NCI-H2196 treated with DMSO at 0.1 percent for 48 hours (cell line): Measurements from ENCODE around the gene MARS1.

ENCODE experiments used
- DNase-seq: peaks from one replicate; lab custom pipeline; 2025; ENCODE audit not compliant: unreplicated experiment; lab: John Stamatoyannopoulos, UW

Gene MARS1

DNA sequence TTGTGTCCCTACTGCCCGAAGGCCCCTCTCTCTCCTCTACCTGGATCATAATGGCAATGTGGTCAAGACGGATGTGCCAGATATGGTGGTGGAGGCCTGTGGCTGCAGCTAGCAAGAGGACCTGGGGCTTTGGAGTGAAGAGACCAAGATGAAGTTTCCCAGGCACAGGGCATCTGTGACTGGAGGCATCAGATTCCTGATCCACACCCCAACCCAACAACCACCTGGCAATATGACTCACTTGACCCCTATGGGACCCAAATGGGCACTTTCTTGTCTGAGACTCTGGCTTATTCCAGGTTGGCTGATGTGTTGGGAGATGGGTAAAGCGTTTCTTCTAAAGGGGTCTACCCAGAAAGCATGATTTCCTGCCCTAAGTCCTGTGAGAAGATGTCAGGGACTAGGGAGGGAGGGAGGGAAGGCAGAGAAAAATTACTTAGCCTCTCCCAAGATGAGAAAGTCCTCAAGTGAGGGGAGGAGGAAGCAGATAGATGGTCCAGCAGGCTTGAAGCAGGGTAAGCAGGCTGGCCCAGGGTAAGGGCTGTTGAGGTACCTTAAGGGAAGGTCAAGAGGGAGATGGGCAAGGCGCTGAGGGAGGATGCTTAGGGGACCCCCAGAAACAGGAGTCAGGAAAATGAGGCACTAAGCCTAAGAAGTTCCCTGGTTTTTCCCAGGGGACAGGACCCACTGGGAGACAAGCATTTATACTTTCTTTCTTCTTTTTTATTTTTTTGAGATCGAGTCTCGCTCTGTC, 31.0 kb upstream of the MARS1 start:
- DNase-seq = no peak

DNA sequence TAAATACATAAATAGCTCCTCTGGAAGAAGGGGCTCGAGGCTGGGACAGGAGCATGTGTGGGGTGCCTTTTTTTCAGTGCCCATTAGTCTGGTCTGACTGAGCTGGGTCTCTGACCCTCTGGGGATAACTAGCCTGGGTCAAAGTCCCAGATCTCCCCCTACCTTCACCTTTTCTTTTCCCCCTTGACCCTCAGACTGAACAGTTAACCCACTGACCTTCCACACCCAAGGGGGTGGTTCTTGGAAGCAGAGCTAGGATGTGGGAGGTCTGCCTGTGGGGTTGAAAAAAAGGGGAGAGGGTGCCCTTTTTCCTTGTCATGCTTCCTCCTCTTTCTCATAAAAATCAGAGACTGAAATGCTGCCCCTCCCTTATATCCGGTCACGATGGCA, 29.2 kb upstream of the MARS1 start:
- no peak for DNase-seq

- peak; percentile 94 for DNase-seq
Observed at GRCh38 chr12:57459055-57459749, 28.7 kb upstream of the MARS1 start.

DNA sequence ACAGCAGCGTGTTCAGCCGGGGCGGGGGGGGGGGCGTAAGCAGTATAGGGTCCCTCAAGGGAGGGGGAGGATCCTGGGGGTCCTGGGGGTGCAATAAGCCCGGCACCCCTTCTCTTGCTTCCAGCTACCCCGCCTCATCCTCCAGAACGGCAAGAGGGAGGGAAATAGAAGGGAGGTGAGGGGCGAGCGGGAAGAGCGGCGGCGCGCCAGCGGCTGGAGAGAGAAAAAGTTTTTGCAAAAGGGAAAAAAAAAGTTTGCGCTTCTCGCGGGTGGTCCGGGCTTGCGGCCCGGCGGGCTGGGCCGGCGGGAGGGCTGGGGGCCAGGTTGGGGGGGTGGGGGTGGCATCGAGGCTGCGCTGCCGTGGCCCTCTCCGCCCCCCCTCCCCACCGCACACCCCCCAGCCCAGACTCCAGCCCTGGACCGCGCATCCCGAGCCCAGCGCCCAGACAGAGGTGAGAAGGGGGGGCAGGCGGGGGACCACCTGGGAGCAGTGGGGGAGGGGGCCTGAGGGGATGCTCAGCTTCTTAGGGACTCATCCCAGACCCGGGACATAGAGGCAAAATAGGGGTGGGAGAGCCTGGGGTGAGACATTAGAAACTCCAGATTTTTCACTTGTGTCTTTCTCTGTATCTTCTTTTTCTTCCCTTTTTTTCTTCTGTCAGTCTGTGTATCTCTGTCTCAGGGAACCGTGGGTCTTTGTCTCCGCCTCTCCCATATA, 28.0 kb upstream of the MARS1 start, which contains the start of gene GLI1:
Gene GLI1 (plus strand): TSS at position 36 of the 718 bp plus-strand sequence. CDS start 3,907 bp downstream, outside the sequence.
- DNase-seq = no peak

GRCh38 chr12:57460468-57460784, 27.4 kb upstream of the MARS1 start:
- DNase-seq = no peak

DNA sequence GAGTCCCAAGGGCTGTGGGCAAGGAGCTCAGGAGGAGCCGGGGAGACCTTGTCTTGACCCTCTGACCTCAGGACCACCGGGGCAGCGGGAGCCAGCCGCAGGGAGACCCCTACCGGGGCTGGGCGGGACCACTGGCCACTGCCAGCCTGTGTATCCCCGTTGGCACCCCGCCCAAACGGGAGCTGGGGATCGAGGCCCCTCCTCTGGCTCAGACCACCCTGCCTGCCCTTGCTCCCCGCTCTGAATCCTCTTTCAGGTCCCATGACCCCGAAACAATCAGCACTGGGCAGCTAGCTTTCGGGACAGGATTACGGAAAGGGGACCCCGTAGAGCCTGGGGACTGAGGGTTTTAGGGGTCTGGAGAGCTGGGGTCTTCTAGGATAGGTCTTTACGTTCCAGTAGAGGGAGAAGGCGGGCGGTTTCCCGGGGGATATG, 27.0 kb upstream of the MARS1 start:
- DNase-seq = no peak

GRCh38 chr12:57461276-57461916, 26.5 kb upstream of the MARS1 start:
- DNase-seq = no peak

DNA sequence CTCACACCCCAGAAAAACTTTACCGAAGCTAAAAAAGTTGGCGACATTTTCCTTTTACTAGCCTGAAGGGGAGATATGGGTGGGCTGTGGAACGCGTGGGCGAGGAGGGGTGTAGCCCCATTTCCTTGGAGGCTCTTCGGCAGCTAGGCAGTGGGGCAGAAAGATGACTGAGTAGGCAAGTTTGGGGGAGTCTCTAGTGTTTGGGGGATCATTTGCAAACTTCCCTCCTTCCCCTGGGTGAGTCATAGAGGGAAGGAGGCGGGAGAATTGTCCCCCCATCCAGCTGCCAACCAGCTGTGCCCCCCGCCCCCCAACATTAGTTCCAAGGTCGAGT, 26.0 kb upstream of the MARS1 start:
- DNase-seq = no peak

DNA sequence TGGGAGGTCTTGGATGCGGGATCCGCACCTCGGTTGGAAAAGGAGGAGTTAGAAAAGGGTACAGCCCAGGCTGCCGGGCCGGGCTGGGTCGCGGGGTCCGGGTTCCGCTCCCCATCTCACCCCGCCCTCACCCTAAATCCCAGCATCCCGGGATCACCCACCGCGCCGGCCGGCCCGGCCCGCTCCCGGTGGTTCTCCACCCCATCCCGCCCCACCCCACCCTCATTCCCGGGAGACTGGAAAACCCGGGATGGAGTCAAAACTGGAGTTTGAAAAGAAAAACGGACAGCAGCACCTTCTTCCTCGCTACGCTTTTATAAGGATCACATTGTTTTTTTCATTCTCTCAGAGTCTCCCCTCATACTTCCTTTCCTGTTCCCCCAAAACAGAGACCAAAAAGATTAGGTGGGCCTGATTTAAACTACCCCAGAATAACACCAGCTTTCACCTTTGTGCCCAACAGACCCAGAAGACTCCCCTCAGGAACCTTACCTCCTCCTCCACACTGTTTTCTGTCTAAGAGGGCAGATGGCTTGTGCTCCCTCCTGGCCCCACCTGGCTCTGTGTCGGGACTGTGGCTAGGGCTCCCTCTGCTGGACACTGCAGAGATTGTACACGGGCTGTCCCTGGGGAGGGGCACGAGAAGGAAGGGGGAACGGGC, 25.5 kb upstream of the MARS1 start:
- peak; percentile 87 for DNase-seq

DNA sequence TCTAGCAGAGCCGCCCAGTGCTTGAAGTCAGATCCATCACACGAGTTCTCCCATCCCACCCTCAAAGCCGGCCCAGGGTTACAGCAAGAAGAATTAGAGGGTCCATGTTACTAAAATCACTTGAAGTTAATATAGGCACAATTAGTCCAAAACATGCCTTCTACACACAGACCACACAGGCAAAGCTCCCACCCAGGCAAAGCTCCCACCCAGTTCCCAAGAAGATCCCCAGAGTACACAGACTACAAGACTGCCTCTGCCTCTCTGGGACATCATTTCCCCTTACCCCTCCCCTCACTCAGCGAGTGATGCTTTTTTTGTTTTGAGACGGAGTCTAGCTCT, 25.0 kb upstream of the MARS1 start:
- no peak for DNase-seq

GRCh38 chr12:57464569-57464968, 23.3 kb upstream of the MARS1 start:
- DNase-seq = no peak

GRCh38 chr12:57465030-57465746, 22.7 kb upstream of the MARS1 start:
- no peak for DNase-seq

GRCh38 chr12:57465747-57466505, 21.9 kb upstream of the MARS1 start:
- DNase-seq = no peak

GRCh38 chr12:57467212-57467874, 20.5 kb upstream of the MARS1 start:
- no peak for DNase-seq

- no peak for DNase-seq
Observed at GRCh38 chr12:57467915-57468314, 20.0 kb upstream of the MARS1 start.

- no peak for DNase-seq
Observed at GRCh38 chr12:57469296-57470164, 18.3 kb upstream of the MARS1 start.

GRCh38 chr12:57470286-57470969, 17.4 kb upstream of the MARS1 start:
- no peak for DNase-seq
